IMR-90 (cell line): ENCODE results near the gene FAM98B. TPM values are rescaled to one million over a fixed set of nuclear protein-coding genes. Genes with fewer than 3 reads are reported as not detected.

ENCODE experiments used
- ATAC-seq: fragments of 200-7000 bp; cut with Tn5 transposase; 2 replicates; pipeline ENCODE4 v1.9.1; 2020; ENCODE audit warnings: low read depth, mild to moderate bottlenecking, moderate library complexity
- BruUV-seq: library from RNA; stranded (reverse); fragments of 400-500 nt; replicated peaks from 2 replicates; lab custom pipeline; 2021; lab: Mats Ljungman, UMichigan
- CTCF ChIA-PET: fragments of 300-600 bp; formaldehyde crosslinking; extraction: SDS; loops from one replicate; lab custom pipeline; 2021; ENCODE audit warnings: antibody characterized with exemption; lab: Yijun Ruan, JAX
- POLR2A ChIA-PET: fragments of 300-600 bp; sonication (Branson Sonifier 250); formaldehyde crosslinking; loops from one replicate; lab custom pipeline; 2022; ENCODE audit warnings: antibody characterized with exemption; ENCODE audit not compliant: unreplicated experiment; lab: Charles Lee
- DNase-seq: peaks from one replicate; pipeline ENCODE4 v3.0.0; 2013
- H2AFZ ChIP-seq: replicated peaks from 2 replicates; pipeline ENCODE3; 2013; ENCODE audit warnings: low read length, mild to moderate bottlenecking; ENCODE audit not compliant: poor library complexity
- H2AK5ac ChIP-seq: 2 replicates; pipeline ENCODE4 v1.6.1; 2013; ENCODE audit warnings: low read depth, low read length, inconsistent platforms
- H2AK9ac ChIP-seq: replicated peaks from 2 replicates; pipeline ENCODE3; 2013; ENCODE audit warnings: mild to moderate bottlenecking, low read depth, low read length, moderate library complexity; ENCODE audit not compliant: poor library complexity
- H2BK120ac ChIP-seq: 2 replicates; pipeline ENCODE4 v1.6.1; 2013; ENCODE audit warnings: low read depth, low read length, inconsistent platforms
- H2BK15ac ChIP-seq: 3 replicates; pipeline ENCODE4 v1.6.1; 2013; ENCODE audit warnings: low read depth, low read length, inconsistent platforms
- H2BK20ac ChIP-seq: 2 replicates; pipeline ENCODE4 v1.6.1; 2013; ENCODE audit warnings: low read depth, mild to moderate bottlenecking, inconsistent platforms, low read length, moderate library complexity
- H2BK5ac ChIP-seq: 2 replicates; pipeline ENCODE4 v1.6.1; 2013; ENCODE audit warnings: mild to moderate bottlenecking, low read depth, low read length, inconsistent platforms; ENCODE audit not compliant: poor library complexity, severe bottlenecking
- H3K14ac ChIP-seq: replicated peaks from 2 replicates; pipeline ENCODE4 v1.6.1; 2013; ENCODE audit warnings: low read depth, low read length, inconsistent platforms
- H3K18ac ChIP-seq: 2 replicates; pipeline ENCODE4 v1.6.1; 2013; ENCODE audit warnings: low read depth, low read length, control low read depth
- H3K23ac ChIP-seq: 2 replicates; pipeline ENCODE4 v1.6.1; 2013; ENCODE audit warnings: low read depth, low read length, inconsistent platforms
- H3K27ac ChIP-seq: 2 replicates; pipeline ENCODE4 v1.5.1; 2013; ENCODE audit warnings: mild to moderate bottlenecking, control low read depth, low read length; ENCODE audit not compliant: insufficient read depth
- H3K27me3 ChIP-seq: 2 replicates; pipeline ENCODE4 v1.6.1; 2013; ENCODE audit warnings: low read length; ENCODE audit not compliant: control insufficient read depth, insufficient read depth
- H3K36me3 ChIP-seq: 2 replicates; pipeline ENCODE4 v1.6.1; 2013; ENCODE audit warnings: low read length, mixed read lengths; ENCODE audit not compliant: control insufficient read depth, insufficient read depth
- H3K4ac ChIP-seq: 2 replicates; pipeline ENCODE4 v1.6.1; 2013; ENCODE audit warnings: low read depth, low read length, inconsistent platforms
- H3K4me1 ChIP-seq: 2 replicates; pipeline ENCODE4 v1.6.1; 2013; ENCODE audit warnings: low read length, mixed read lengths; ENCODE audit not compliant: control insufficient read depth, insufficient read depth
- H3K4me2 ChIP-seq: 2 replicates; pipeline ENCODE4 v1.6.1; 2013; ENCODE audit warnings: low read depth, mild to moderate bottlenecking, control low read depth, low read length, moderate library complexity
- H3K4me3 ChIP-seq: 2 replicates; pipeline ENCODE4 v1.5.1; 2013; ENCODE audit warnings: low read depth, mild to moderate bottlenecking, control low read depth, low read length, moderate library complexity; ENCODE audit not compliant: insufficient read depth
- H3K56ac ChIP-seq: 2 replicates; pipeline ENCODE4 v1.6.1; 2013; ENCODE audit warnings: low read length, inconsistent platforms; ENCODE audit not compliant: insufficient read depth; ENCODE audit errors: extremely low read depth
- H3K79me1 ChIP-seq, 2 experiments: 2 replicates each; pipeline ENCODE4 v1.6.1; 2013; ENCODE audit warnings: low read length in 2 of 2, inconsistent platforms in 1 of 2, low read depth in 1 of 2
- H3K9ac ChIP-seq: 2 replicates; pipeline ENCODE4 v1.6.1; 2013; ENCODE audit warnings: low read depth, low read length, control low read depth
- H3K9me1 ChIP-seq: 2 replicates; pipeline ENCODE4 v1.6.1; 2013; ENCODE audit warnings: low read length, inconsistent platforms; ENCODE audit not compliant: insufficient read depth
- H3K9me3 ChIP-seq: 2 replicates; pipeline ENCODE4 v1.6.1; 2013; ENCODE audit warnings: low read length; ENCODE audit not compliant: control insufficient read depth, insufficient read depth
- H4K20me1 ChIP-seq: 2 replicates; pipeline ENCODE4 v1.6.1; 2013; ENCODE audit warnings: low read length, inconsistent platforms; ENCODE audit not compliant: insufficient read depth
- H4K5ac ChIP-seq: 2 replicates; pipeline ENCODE4 v1.6.1; 2013; ENCODE audit warnings: mild to moderate bottlenecking, low read depth, low read length, control low read depth
- H4K8ac ChIP-seq, 2 experiments: 2 replicates each; pipeline ENCODE4 v1.6.1; 2013; ENCODE audit warnings: low read depth in 2 of 2, low read length in 2 of 2, control low read depth in 1 of 2, inconsistent platforms in 1 of 2
- H4K91ac ChIP-seq: 2 replicates; pipeline ENCODE4 v1.6.1; 2013; ENCODE audit warnings: low read depth, low read length, inconsistent platforms; ENCODE audit not compliant: insufficient read depth
- BHLHE40 ChIP-seq: fragments of 150-350 bp; IDR thresholded peaks from 2 replicates; pipeline ENCODE4 v1.6.1; 2016; ENCODE audit warnings: mild to moderate bottlenecking, low read depth, low read length
- WGBS, 2 experiments: methylation state at CpG; one replicate each; pipeline versions ENCODE4 v1.1.5 to v1.1.7; 2013; ENCODE audit warnings: missing lambda C conversion rate in 2 of 2; ENCODE audit not compliant: insufficient read length in 1 of 2; ENCODE audit errors: extremely low coverage in 2 of 2; 5-methylcytosine and 5-hydroxymethylcytosine counted together
- dilution Hi-C: fragments of 300-500 bp; cut with HindIII; formaldehyde crosslinking; loops from one replicate; pipeline ENCODE4 v1.14.3; 2018; ENCODE audit warnings: low sequenced_read_pairs; ENCODE audit not compliant: unreplicated experiment
- in situ Hi-C: fragments of 300-500 bp; cut with MboI; formaldehyde crosslinking; loops from 3 replicates; pipeline ENCODE4 v1.14.3; 2019; ENCODE audit warnings: low sequenced_read_pairs, inconsistent platforms, mixed read lengths
- intact Hi-C: fragments of 100-400 bp; cut with micrococcal nuclease; formaldehyde crosslinking; loops from 2 replicates; pipeline ENCODE4 v1.10.0; 2022
- polyA plus RNA-seq, 3 experiments: library from polyadenylated mRNA; depleted of rRNA; stranded (reverse); fragments of >200 nt; gene quantifications; 2 replicates each; pipeline ENCODE4 v1.2.3, GENCODE V29; 2012; ENCODE audit warnings: low replicate concordance in 1 of 3
- total RNA-seq: library from RNA; depleted of rRNA; stranded (reverse); fragments of >200 nt; gene quantifications from 2 replicates; pipeline ENCODE4 v1.2.3, GENCODE V29; 2012
- TF ChIP-seq, protein P1 (sequence below): fragments of 150-350 bp; IDR thresholded peaks from 2 replicates; pipeline ENCODE4 v1.6.1; 2016; ENCODE audit warnings: low read depth, mild to moderate bottlenecking, low read length, moderate library complexity, borderline replicate concordance

FAM98B gene
- total and polyA plus RNA-seq, 2 of the 4 experiments (the other 2 are of a cell fraction) = 2.7 to 12.2 TPM

DNA sequence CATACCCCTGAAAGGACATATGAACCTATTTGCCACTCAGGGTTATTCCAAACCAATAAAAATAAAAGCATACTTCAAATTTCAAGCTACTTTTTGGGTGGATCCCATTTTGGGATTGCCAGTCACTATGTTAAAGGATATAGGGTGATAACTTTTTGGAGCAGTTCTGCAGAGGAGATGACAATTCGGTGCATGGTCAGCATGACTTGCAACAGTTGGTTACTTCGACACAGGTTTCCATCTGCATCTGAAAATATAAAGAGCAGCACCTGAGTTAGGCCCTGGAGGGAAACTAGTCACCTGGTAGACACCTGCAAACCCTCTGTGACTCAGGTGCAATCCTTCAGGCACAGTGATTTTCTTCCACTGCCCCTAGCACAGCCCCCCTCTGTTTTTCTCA lies 72.2 kb downstream of the FAM98B start:
- Histone ChIP-seq H3K4ac (no peak overlapping the region), H3K9ac (no peak overlapping the region), H3K9me3 (no peaks in the 10 kb centered on the region), H3K56ac (no peak overlapping the region), H3K27me3 (no peaks in the 10 kb centered on the region), H4K8ac (no peak overlapping the region), H3K4me2 (no peak overlapping the region), H3K79me1 (no peaks in the 10 kb centered on the region), H2BK5ac (no peak overlapping the region), H2AFZ (peak overlapping the region; percentile 9), H3K18ac (no peak overlapping the region), H3K4me3 (no peak overlapping the region), H3K4me1 (peaks cover 3% of the 10 kb centered on the region; the same call in 1 of the 2 replicates), H3K14ac (no peak overlapping the region), H2BK120ac (no peak overlapping the region), H4K5ac (no peak overlapping the region), H4K20me1 (no peaks in the 10 kb centered on the region), H2AK5ac (no peak overlapping the region), H2BK15ac (no peak overlapping the region), H3K36me3 (no peaks in the 10 kb centered on the region), H3K23ac (no peak overlapping the region), H3K27ac (no peak overlapping the region), H3K9me1 (no peaks in the 10 kb centered on the region), H4K91ac (no peak overlapping the region), H2BK20ac (no peak overlapping the region), H2AK9ac (no peak overlapping the region)
- dilution Hi-C loops = no loop called here
- POLR2A ChIA-PET = no interaction called here
- in situ Hi-C loops = no loop called here
- ATAC-seq = no peak
- BruUV-seq = no TSS peak
- intact Hi-C loops = no loop called here
- no peak for DNase-seq
- TF ChIP-seq, protein P1, sequence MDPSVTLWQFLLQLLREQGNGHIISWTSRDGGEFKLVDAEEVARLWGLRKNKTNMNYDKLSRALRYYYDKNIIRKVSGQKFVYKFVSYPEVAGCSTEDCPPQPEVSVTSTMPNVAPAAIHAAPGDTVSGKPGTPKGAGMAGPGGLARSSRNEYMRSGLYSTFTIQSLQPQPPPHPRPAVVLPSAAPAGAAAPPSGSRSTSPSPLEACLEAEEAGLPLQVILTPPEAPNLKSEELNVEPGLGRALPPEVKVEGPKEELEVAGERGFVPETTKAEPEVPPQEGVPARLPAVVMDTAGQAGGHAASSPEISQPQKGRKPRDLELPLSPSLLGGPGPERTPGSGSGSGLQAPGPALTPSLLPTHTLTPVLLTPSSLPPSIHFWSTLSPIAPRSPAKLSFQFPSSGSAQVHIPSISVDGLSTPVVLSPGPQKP = no peak
- TF ChIP-seq BHLHE40 = no peak
- CTCF ChIA-PET = no interaction called here
- WGBS, 2 experiments = no CpG with 5 or more reads among the region's 2 CpGs
